Urinary bladder (tissue), 4 donors: ENCODE data around the gene IQGAP2. TPM values are rescaled to one million over a fixed set of nuclear protein-coding genes. Genes with fewer than 3 reads are reported as not detected.

Source experiments
- DNase-seq: peaks from one replicate; pipeline ENCODE4 v3.0.0-alpha.2; 2015; ENCODE audit errors: extremely low spot score
- H3K27ac ChIP-seq: one replicate; pipeline ENCODE4 v1.5.1; 2013; ENCODE audit warnings: low read depth, mild to moderate bottlenecking, moderate library complexity
- H3K36me3 ChIP-seq: one replicate; pipeline ENCODE4 v1.6.1; 2013; ENCODE audit warnings: mild to moderate bottlenecking, moderate library complexity; ENCODE audit not compliant: insufficient read depth
- H3K4me1 ChIP-seq: one replicate; pipeline ENCODE4 v1.6.1; 2013; ENCODE audit warnings: mild to moderate bottlenecking, moderate library complexity; ENCODE audit not compliant: insufficient read depth
- H3K4me3 ChIP-seq: one replicate; pipeline ENCODE4 v1.5.1; 2013; ENCODE audit warnings: low read depth, low read length
- WGBS: extraction: QIAGEN DNeasy Blood & Tissue Kit; methylation state at CpG from one replicate; pipeline ENCODE4 v1.1.7; 2013; 5-methylcytosine and 5-hydroxymethylcytosine counted together
- polyA plus RNA-seq: library from polyadenylated mRNA; stranded (reverse); fragments of 200-250 nt; gene quantifications from one replicate; pipeline ENCODE4 v1.2.3, GENCODE V29; 2013
- total RNA-seq: library from RNA; depleted of rRNA; stranded (reverse); fragments of >200 nt; gene quantifications from one replicate; pipeline ENCODE4 v1.2.3, GENCODE V29; 2014
- donor health status: healthy with polysubstance abuse.
- donor health status: healthy.

IQGAP2 gene
- total and polyA plus RNA-seq, 2 donors, result 4.5 to 29.6 TPM

DNA sequence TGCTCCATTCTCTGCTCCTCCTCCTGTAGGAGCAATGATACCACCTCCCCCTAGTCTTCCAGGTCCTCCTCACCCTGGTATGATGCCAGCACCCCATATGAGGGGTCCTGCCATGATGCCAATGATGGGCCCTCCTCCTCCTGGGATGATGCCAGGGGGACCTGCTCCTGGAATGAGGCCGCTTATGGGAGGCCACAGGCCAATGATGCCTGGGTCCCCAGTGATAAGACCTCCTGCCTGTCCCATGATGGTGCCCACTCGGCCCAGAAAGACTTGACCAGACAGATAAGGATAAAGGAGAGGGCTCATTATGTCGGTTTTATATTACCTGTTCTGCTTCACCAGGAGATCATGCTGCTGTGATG, 26.2 kb upstream of the IQGAP2 start:
- Histone ChIP-seq H3K27ac (no peak overlapping the region), H3K4me3 (no peak overlapping the region), H3K36me3 (no peaks in the 10 kb centered on the region), H3K4me1 (no peaks in the 10 kb centered on the region)
- no peak for DNase-seq
- 78% methylated on average over 3 of the region's 3 CpGs for whole genome bisulfite sequencing

DNA sequence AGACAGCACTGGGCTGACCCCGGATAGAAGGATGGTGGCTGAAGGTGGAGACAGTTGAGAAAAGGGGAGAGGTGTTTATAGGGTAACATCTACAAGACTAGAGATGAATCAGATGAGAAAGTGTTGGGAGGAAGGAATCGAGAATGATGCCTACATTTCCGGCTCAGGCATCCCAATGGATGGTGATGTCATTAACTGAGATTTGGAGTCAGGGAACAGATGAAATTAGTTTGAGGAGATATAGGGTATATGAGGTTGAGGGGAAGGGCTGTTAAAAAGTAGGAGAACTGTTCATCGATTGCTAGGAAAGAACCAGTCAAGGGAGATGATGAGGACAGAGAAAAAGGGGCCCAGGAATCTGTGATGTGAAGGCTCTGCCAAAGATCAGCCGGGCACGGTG, 24.7 kb upstream of the IQGAP2 start:
- WGBS, result 93% methylated on average over 6 of the region's 6 CpGs
- Histone ChIP-seq H3K4me3 (no peak overlapping the region), H3K4me1 (no peaks in the 10 kb centered on the region), H3K27ac (no peak overlapping the region), H3K36me3 (no peaks in the 10 kb centered on the region)
- no peak for DNase-seq

DNA sequence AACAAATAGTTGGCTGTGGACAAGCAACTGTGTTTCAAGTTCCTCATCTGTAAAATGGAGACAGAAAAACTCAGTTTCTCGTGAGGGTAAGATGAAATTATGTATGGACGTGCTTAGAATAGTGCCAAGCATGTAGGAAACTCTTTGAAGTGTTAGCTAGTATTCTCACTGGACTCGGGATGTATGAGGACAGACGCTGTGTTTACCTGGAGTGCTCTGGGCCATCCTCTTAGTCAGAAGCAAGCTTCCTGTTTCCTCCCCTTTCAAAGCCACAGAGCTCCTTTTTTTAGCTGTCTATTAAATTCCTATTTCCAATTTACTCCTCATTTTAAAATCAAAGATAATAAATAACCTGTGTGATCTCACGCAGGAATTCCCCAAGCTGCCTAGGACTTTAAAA, 23.8 kb upstream of the IQGAP2 start:
- no peaks in the 10 kb centered on the region for H3K4me1 ChIP-seq
- WGBS, result 58% methylated on average over 5 of the region's 5 CpGs
- H3K27ac ChIP-seq, result no peak overlapping the region
- DNase-seq, result no peak
- no peak overlapping the region for H3K4me3 ChIP-seq
- H3K36me3 ChIP-seq, result no peaks in the 10 kb centered on the region

DNA sequence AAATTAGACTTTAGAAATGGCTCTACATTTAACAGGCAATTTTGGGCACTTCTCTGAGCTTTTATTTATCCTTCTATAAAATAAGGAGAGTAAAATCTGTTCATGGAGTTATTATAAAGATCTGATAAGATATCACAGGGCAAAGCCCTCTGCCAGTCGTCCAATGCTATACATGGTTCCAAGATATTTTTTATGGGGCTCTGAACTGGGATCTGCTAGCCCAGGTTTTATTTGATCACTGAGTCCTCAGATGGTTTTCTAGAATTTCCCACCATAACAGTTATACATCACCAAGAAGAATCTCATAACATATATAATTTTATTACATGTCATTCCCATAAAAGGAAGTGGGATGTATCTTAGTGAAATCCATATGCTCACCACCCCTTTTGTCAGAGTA, 23.2 kb upstream of the IQGAP2 start:
- Histone ChIP-seq H3K36me3 (no peaks in the 10 kb centered on the region), H3K4me1 (no peaks in the 10 kb centered on the region), H3K27ac (no peak overlapping the region), H3K4me3 (no peak overlapping the region)
- 31% methylated on average over 1 of the region's 1 CpG for WGBS
- DNase-seq, result no peak

DNA sequence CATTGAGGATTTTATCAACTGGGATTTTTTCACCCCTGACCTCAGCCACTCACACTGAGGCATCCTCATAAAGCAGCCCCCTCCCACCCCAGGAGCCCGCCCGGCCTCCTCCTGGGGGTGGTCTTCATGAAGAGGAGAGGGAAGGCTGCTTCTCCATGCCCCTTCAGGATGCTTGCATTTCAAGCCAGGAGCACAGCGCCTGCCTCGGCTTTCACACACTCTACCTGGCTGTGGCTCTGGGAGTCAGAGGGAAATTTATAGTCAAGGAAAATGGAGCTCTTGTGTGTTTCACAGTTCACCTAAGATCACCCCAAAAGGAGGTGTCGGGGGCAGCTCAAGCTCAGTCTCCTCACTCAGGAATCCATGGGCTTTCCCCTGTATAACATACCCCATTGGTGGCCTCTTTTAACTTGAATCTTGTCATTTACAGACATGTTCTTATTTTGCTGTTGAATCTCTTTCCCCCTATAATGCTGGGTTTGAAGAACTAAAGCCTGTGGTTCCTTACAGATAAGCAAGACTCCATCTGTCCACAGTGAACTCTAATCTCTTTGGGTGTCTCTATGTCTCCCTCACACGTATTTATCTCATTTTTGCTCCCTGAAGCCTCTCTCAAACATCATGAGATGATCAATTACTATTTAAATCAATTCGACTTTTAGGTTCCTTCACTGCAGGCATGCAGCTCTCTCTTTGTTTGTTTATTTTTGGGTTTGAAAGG, 22.6 kb upstream of the IQGAP2 start:
- Histone ChIP-seq H3K36me3 (no peaks in the 10 kb centered on the region), H3K27ac (no peak overlapping the region), H3K4me3 (no peak overlapping the region), H3K4me1 (no peaks in the 10 kb centered on the region)
- WGBS, result 67% methylated on average over 7 of the region's 7 CpGs
- DNase-seq, result no peak

DNA sequence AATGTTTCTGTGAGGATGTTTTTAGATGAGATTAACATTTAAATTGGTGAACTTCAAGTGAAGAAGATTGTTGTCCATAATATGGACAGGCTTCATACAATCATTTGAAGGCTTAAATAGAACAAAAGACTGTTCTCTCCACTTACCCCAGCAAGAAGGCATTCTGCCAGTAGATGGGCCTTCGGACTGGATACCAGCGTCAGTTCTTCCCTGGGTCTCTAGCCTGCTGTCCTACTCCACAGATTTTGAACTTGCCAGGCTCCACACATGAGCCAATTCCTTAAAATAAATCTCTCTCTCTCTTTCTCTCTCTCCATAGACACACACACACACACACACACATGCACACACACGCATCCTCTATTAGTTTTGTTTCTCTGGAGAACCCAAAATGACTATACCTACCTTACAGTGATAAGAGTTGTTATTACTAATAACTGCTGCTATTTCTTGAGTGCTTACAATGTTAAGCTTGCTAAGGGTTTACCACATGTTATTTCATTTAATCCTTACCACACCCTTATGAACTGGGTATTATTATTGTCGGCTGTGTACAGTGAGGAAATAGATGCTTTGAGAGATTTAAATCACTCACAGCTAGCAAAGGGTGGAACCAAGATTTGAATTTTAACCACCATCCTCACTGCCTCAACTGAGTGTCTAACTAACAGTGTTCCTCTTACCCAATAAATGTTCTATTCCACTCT, 19.8 kb upstream of the IQGAP2 start:
- DNase-seq, result no peak
- no peaks in the 10 kb centered on the region for H3K36me3 ChIP-seq
- no peak overlapping the region for H3K4me3 ChIP-seq
- WGBS, result 78% methylated on average over 4 of the region's 4 CpGs
- H3K4me1 ChIP-seq, result no peaks in the 10 kb centered on the region
- H3K27ac ChIP-seq, result no peak overlapping the region

DNA sequence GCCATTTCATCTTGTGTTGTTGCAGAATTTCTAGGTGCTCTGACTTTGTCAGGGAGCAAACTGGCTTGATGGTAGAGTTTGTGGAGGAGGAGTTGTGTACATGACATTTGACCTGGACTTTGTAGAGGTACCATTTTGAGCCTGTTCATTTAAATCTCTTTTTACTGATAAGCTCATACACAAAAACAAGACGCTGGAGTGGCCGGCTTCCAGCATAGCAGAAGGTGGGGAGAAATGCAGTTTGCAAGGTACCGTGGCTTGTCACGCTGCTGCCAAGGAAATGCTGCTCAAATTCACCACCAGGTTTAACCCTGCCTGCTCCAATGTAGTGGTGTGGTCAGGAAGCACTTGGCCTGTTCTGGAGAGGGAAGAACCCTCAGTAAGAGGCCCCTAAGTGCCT, 18.9 kb upstream of the IQGAP2 start:
- Histone ChIP-seq H3K36me3 (no peaks in the 10 kb centered on the region), H3K4me3 (no peak overlapping the region), H3K4me1 (no peaks in the 10 kb centered on the region), H3K27ac (no peak overlapping the region)
- WGBS, result 38% methylated on average over 4 of the region's 4 CpGs
- DNase-seq, result no peak

DNA sequence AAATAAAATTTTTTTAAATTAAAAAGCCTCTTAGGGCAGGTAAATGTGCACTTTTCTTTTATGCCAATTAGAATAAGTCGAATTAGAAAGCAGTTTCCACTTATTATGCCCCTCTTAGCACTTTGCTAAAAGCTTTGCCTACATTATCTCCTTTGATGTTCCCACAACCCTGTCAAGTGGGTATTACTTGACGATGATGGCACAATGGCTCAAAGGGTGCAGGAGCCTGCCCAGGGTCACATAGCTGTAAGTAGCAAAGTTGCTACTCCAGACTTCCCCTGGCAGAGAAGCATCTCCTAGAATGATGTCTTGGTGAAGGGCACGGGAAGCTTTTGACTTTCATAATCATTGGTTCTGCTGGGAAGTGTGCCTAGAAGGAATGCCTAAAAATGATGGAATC, 18.4 kb upstream of the IQGAP2 start:
- no peak for DNase-seq
- no peaks in the 10 kb centered on the region for H3K4me1 ChIP-seq
- no peak overlapping the region for H3K4me3 ChIP-seq
- 79% methylated on average over 3 of the region's 3 CpGs for WGBS
- no peak overlapping the region for H3K27ac ChIP-seq
- H3K36me3 ChIP-seq, result no peaks in the 10 kb centered on the region

DNA sequence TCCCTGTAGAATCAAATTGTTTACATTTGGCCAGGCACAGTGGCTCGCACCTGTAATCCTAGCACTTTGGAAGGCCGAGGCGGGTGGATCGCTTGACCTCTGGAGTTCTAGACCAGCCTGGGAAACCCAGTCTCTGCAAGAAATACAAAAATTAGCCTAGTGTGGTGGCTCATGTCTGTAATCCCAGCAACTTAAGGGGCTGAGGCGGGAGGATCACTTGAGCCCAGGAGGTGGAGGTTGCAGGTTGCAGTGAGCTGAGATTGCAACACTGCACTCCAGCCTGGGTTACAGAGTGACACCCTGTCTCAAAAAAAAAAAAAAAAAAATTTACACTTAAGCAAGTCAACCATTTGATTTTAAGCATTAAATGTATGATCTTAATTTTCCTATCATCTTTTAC, 17.5 kb upstream of the IQGAP2 start:
- Histone ChIP-seq H3K4me1 (no peaks in the 10 kb centered on the region), H3K4me3 (no peak overlapping the region), H3K27ac (no peak overlapping the region), H3K36me3 (no peaks in the 10 kb centered on the region)
- DNase-seq, result no peak
- WGBS, result 93% methylated on average over 5 of the region's 5 CpGs

DNA sequence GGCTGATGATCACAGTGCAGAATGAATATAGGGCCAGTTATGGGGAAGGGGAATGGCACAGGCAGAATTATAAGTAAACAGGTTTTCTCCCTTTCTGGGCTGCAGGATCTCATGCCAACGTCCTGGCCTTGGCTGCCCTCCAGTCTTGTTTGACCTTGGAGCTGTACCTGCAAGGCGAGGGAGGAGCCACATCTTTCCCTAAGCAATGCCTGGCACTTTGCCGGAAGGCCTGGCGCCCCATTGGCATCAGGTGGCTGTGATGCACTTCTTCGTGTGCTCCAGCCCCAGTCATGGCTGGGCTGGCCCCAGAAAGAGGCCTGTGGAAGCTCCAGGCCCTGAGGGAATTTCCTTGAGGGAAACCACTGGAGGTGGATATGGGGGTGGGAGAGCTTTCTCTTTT, 16.7 kb upstream of the IQGAP2 start:
- 76% methylated on average over 5 of the region's 5 CpGs for WGBS
- H3K27ac ChIP-seq, result no peak overlapping the region
- H3K36me3 ChIP-seq, result no peaks in the 10 kb centered on the region
- DNase-seq, result no peak
- H3K4me1 ChIP-seq, result no peaks in the 10 kb centered on the region
- no peak overlapping the region for H3K4me3 ChIP-seq

DNA sequence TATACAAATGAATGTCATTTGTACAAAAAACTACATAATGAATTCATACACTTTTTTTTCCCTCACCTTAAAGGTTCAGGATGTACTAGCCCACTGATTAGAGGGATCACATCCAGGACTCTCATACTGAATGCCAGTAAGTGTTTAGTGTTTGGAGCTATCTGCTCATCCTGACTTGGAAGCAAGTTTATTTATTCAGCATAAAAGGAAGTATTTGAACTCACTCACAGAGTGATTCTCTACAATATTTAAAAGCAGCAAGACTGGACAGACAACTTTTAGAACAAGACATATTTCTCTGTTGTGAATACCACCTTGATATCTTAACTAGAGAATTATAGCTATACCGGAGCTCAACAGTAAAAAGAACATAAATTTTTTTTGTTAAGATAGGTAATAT, 14.8 kb upstream of the IQGAP2 start:
- H3K36me3 ChIP-seq, result no peaks in the 10 kb centered on the region
- WGBS, result 78% methylated on average over 1 of the region's 1 CpG
- no peak for DNase-seq
- no peak overlapping the region for H3K27ac ChIP-seq
- H3K4me1 ChIP-seq, result no peaks in the 10 kb centered on the region
- H3K4me3 ChIP-seq, result no peak overlapping the region

DNA sequence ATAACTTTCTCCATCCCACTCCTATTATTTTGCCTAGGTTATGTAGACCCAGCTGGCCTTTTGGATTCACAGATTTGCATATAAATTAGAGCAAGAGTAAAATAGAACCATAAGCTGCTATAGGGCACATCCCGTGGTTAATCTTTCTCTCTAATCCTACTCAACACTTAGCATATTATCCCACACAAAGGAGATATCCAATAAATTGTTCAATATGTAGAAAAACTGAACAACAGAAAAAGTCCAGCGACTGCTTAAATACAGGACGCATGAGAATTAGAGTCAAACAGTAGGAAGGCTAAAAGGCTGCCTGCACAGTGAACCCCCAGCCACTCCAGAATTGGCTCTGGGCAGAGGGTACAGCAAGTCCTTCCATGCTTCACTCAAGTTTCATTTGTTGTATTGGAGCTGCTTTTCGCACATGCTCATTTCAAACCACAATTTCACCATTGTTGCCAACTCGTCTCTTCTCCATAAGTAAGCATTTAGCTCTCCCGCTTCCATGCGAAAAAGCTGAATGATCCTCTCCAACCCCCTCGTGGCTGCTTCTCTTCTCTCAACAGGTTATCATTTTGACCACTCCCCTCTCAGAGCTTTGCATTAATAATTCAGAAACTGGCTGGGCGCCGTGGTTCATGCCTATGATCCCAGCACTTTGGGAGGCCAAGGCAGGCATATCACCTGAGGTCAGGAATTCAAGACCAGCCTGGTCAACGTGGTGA, 14.1 kb upstream of the IQGAP2 start:
- Histone ChIP-seq H3K36me3 (no peaks in the 10 kb centered on the region), H3K4me3 (no peak overlapping the region), H3K4me1 (no peaks in the 10 kb centered on the region), H3K27ac (no peak overlapping the region)
- 89% methylated on average over 11 of the region's 11 CpGs for WGBS
- DNase-seq, result no peak

DNA sequence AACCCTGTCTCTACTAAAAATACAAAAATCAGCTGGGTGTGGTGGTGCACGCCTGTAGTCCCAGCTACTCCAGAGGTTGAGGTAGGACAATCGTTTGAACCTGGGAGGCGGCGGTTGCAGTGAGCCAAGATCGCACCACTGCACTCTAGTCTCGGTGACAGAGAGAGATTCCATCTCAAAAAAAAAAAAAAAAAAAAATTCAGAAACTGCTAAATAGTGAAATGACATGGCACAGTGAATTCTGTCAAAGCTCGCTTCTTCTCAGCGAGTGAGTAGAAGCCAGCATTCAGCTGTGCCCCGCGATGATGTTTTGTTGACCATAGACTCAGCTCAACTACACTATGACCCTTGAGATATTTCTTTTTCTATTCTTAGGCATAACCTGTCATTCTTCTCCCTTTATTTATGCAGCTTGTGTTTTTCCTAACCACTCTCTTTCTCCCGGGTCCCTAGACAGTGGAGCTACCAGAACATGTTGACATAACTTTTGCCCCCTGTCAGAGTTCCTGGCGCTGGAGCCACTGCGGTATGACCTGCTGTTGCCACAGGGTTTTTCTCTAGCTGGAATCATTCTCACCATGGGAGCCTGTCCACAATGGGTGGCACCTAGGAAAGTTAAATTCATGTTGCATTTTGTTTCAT, 13.5 kb upstream of the IQGAP2 start:
- H3K36me3 ChIP-seq, result no peaks in the 10 kb centered on the region
- H3K27ac ChIP-seq, result no peak overlapping the region
- no peaks in the 10 kb centered on the region for H3K4me1 ChIP-seq
- H3K4me3 ChIP-seq, result no peak overlapping the region
- 88% methylated on average over 13 of the region's 13 CpGs for WGBS
- no peak for DNase-seq

DNA sequence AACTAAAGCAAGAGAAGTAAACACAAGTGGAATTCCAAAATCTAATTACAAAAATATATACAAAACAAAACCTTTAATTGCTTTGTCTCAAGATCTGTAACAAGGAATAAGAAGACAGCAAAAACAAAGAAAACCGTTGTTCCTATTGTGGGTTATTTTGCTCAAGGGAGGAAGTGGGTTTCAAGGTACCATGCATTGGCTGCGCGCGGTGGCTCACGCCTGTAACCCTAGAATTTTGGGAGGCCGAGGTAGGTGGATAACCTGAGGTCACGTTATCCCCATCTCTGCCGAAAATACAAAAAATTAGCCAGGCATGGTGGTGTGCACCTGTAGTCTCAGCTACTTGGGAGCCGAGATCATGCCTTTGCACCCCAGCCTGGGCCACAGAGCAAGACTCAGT, 12.1 kb upstream of the IQGAP2 start:
- 88% methylated on average over 9 of the region's 9 CpGs for WGBS
- H3K4me3 ChIP-seq, result no peak overlapping the region
- H3K27ac ChIP-seq, result no peak overlapping the region
- H3K36me3 ChIP-seq, result no peaks in the 10 kb centered on the region
- no peak for DNase-seq
- no peaks in the 10 kb centered on the region for H3K4me1 ChIP-seq
